Suprapubic skin (tissue), 4 donors: ENCODE data around the gene TNFSF8.

Experiments used
- POLR2A ChIP-seq, 2 donors: fragments of 450-650 bp; IDR thresholded peaks; one replicate each; pipeline ENCODE4 v1.6.1; 2017; ENCODE audit warnings: antibody characterized with exemption in 2 of 2, mild to moderate bottlenecking in 2 of 2, moderate library complexity in 2 of 2
- POLR2AphosphoS5 ChIP-seq, 3 donors: sonication (generic); formaldehyde crosslinking; IDR thresholded peaks; one replicate each; pipeline ENCODE4 v1.6.1; 2017; ENCODE audit warnings: antibody characterized with exemption in 3 of 3
- TF ChIP-seq, protein P1 (sequence below), 2 donors: fragments of 200-600 bp in 1 of 2; fragments of 450-650 bp in 1 of 2; sonication (generic) in 1 of 2; IDR thresholded peaks; one replicate each; pipeline ENCODE4 v1.5.1; 2016 to 2019; ENCODE audit warnings: antibody characterized with exemption in 2 of 2, mild to moderate bottlenecking in 1 of 2, moderate library complexity in 1 of 2

DNA sequence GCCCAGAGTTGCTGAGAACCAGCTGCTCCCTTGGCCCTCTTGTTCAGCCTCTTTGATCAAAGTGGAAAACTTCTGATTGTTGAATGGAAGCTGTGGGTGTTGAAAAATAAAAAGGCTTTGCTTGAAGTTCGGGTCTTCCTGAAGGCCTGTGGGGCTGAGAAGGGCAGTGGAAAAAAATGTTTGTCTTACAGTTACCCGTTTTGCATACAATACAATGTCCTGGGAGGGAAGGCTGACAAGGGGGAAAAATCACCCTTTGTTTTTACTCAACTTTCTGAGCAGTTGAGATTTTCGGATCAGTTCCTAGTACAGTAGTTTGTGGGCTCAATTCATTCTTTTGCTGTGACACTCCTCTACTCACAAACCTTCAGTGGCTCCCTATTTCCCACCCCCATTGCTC lies 2.1 kb upstream of the TNFSF8 start:
- TF ChIP-seq, protein P1, sequence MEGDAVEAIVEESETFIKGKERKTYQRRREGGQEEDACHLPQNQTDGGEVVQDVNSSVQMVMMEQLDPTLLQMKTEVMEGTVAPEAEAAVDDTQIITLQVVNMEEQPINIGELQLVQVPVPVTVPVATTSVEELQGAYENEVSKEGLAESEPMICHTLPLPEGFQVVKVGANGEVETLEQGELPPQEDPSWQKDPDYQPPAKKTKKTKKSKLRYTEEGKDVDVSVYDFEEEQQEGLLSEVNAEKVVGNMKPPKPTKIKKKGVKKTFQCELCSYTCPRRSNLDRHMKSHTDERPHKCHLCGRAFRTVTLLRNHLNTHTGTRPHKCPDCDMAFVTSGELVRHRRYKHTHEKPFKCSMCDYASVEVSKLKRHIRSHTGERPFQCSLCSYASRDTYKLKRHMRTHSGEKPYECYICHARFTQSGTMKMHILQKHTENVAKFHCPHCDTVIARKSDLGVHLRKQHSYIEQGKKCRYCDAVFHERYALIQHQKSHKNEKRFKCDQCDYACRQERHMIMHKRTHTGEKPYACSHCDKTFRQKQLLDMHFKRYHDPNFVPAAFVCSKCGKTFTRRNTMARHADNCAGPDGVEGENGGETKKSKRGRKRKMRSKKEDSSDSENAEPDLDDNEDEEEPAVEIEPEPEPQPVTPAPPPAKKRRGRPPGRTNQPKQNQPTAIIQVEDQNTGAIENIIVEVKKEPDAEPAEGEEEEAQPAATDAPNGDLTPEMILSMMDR (IDR thresholded peaks at IDR 0.05) = no peak
- TF ChIP-seq POLR2AphosphoS5 (IDR thresholded peaks at IDR 0.05) (no peak), POLR2A (IDR thresholded peaks at IDR 0.05) (no peak)
